Activated naive CD8-positive, alpha-beta T cell treated with anti-CD3 and anti-CD28 coated beads, Interleukin-2, amount 50 U/mL, for 24 hours (primary cell): Measurements from ENCODE around the gene GPANK1.

Source experiments
- ATAC-seq: fragments of 150-1000 bp; cut with Tn5 transposase; one replicate; pipeline ENCODE4 v1.10.0; 2021
- DNase-seq: peaks from one replicate; pipeline ENCODE4 v3.0.0; 2021
- H3K27ac Mint-ChIP-seq: one replicate; pipeline ENCODE4 v1.8.0; 2021; ENCODE audit warnings: mild to moderate bottlenecking, mixed read lengths
- H3K27me3 Mint-ChIP-seq: one replicate; pipeline ENCODE4 v1.8.0; 2021; ENCODE audit warnings: mixed read lengths
- H3K36me3 Mint-ChIP-seq: one replicate; pipeline ENCODE4 v1.8.0; 2021; ENCODE audit warnings: low read depth, mixed read lengths
- H3K4me1 Mint-ChIP-seq: one replicate; pipeline ENCODE4 v1.8.0; 2021; ENCODE audit warnings: mixed read lengths
- H3K4me3 Mint-ChIP-seq: one replicate; pipeline ENCODE4 v1.8.0; 2021; ENCODE audit warnings: mild to moderate bottlenecking, moderate library complexity, mixed read lengths
- H3K9me3 Mint-ChIP-seq: one replicate; pipeline ENCODE4 v1.8.0; 2021; ENCODE audit warnings: mixed read lengths

GPANK1 gene

DNA sequence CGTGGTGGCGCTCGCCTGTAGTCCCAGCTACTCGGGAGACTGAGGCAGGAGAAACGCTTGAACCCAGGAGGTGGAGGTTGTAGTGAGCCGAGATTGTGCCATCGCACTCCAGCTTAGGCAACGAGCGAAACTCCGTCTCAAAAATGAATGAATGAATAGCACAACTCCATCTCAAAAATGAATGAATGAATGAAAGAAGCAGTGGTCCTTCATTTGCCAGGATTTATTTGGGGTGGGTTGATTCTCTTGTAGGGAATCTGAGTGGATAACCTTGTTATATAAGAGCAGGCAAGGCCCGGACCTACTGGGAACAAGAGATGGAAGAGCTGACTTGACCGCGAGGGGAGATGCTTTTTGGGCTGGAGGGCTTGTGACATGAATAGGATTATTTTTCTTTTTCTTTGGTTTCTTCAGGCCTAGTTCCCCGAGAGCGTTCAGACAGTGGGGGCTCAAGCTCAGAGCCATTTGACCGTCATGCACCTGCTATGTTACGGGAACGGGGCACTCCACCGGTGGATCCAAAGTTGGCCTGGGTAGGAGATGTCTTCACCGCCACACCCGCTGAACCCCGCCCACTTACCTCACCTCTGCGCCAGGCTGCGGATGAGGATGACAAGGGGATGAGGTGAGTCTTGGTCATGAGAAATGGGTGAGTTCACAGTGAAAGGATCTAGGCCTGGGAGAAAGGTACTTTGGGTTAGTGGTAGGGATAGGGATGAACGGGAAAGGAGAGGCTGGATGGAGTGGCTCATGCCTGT, 34.4 kb downstream of the GPANK1 start:
- DNase-seq (no peak), ATAC-seq (no peak)
- H3K9me3 Mint-ChIP-seq, result no peaks in the 10 kb centered on the region
- H3K27me3 Mint-ChIP-seq, result no peaks in the 10 kb centered on the region
- H3K4me3 Mint-ChIP-seq, result no peak overlapping the region
- peaks cover 3% of the 10 kb centered on the region for H3K4me1 Mint-ChIP-seq
- no peak overlapping the region for H3K27ac Mint-ChIP-seq
- peaks cover 68% of the 10 kb centered on the region for H3K36me3 Mint-ChIP-seq

DNA sequence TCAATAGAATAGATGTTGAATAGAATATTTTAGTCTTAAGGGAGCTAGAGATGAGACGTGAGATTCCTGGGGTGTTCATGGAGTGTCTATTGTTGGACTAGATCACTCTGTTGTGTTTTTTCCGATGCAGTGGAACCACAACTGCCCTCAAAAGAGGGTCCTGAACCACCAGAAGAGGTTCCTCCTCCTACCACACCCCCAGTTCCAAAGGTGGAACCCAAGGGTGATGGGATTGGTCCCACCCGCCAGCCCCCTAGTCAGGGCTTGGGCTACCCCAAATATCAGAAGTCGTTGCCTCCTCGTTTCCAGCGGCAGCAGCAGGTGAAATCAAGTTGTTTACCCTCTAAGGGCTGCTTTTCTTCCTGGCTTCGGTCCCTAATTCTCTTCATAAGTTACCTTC, 35.8 kb downstream of the GPANK1 start:
- H3K36me3 Mint-ChIP-seq, result peaks cover 68% of the 10 kb centered on the region
- H3K27ac Mint-ChIP-seq, result peak overlapping the region; percentile 59
- H3K9me3 Mint-ChIP-seq, result no peaks in the 10 kb centered on the region
- DNase-seq, result no peak
- peaks cover 3% of the 10 kb centered on the region for H3K4me1 Mint-ChIP-seq
- ATAC-seq, result no peak
- H3K27me3 Mint-ChIP-seq, result no peaks in the 10 kb centered on the region
- no peak overlapping the region for H3K4me3 Mint-ChIP-seq

GRCh38 chr6:31627690-31628287, 37.0 kb downstream of the GPANK1 start:
- Mint-ChIP-seq H3K27ac (no peak overlapping the region), H3K36me3 (peaks cover 73% of the 10 kb centered on the region), H3K4me3 (no peak overlapping the region), H3K9me3 (no peaks in the 10 kb centered on the region), H3K27me3 (no peaks in the 10 kb centered on the region), H3K4me1 (peaks cover 11% of the 10 kb centered on the region)
- ATAC-seq, result no peak
- no peak for DNase-seq

DNA sequence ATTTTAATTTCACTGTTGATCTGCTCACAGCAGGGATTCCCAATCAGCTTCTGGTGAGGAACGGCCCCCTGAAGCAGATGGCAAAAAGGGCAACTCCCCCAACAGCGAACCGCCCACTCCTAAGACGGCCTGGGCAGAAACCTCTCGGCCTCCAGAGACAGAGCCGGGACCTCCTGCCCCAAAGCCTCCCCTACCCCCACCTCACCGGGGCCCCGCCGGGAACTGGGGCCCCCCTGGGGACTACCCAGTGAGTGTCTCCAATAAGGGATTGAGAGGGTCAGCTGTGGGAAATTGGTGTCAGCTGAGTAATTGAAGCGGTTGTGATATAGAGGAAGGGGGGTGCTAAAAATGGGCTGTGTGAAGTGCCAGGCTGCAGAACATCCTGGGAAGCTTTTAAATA, 37.8 kb downstream of the GPANK1 start:
- no peak overlapping the region for H3K4me3 Mint-ChIP-seq
- H3K27ac Mint-ChIP-seq, result no peak overlapping the region
- H3K36me3 Mint-ChIP-seq, result peaks cover 79% of the 10 kb centered on the region
- DNase-seq (no peak), ATAC-seq (no peak)
- peaks cover 19% of the 10 kb centered on the region for H3K4me1 Mint-ChIP-seq
- H3K27me3 Mint-ChIP-seq, result no peaks in the 10 kb centered on the region
- H3K9me3 Mint-ChIP-seq, result no peaks in the 10 kb centered on the region

- Mint-ChIP-seq H3K9me3 (no peaks in the 10 kb centered on the region), H3K27ac (peak overlapping the region; percentile 33), H3K27me3 (no peaks in the 10 kb centered on the region), H3K4me3 (no peak overlapping the region), H3K36me3 (peaks cover 80% of the 10 kb centered on the region), H3K4me1 (peaks cover 33% of the 10 kb centered on the region)
- DNase-seq (no peak), ATAC-seq (no peak)
Observed at GRCh38 chr6:31624070-31624469, 40.7 kb downstream of the GPANK1 start.

DNA sequence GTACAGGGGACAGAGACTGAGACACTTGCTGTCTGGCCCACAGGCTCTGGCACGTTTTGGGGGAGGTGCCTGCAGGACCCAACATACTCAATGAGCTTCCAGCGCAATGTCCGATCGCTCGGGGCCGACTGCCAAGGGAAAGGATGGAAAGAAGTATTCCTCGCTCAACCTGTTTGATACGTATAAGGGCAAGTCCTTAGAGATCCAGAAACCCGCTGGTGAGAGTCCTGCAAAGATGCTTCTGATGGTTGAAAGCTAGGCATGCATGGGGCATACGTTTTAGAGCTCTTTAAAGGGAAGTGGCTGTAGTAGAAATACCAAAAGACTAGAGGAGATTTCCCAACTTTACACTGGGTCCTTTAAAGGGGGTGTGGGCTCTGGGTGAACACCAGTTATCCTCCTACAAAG, 42.1 kb downstream of the GPANK1 start:
- H3K4me1 Mint-ChIP-seq, result peaks cover 40% of the 10 kb centered on the region
- H3K27me3 Mint-ChIP-seq, result no peaks in the 10 kb centered on the region
- peaks cover 72% of the 10 kb centered on the region for H3K36me3 Mint-ChIP-seq
- H3K9me3 Mint-ChIP-seq, result no peaks in the 10 kb centered on the region
- peak overlapping the region; percentile 96 for H3K4me3 Mint-ChIP-seq
- H3K27ac Mint-ChIP-seq, result peak overlapping the region; percentile 96
- no peak for DNase-seq
- no peak for ATAC-seq

DNA sequence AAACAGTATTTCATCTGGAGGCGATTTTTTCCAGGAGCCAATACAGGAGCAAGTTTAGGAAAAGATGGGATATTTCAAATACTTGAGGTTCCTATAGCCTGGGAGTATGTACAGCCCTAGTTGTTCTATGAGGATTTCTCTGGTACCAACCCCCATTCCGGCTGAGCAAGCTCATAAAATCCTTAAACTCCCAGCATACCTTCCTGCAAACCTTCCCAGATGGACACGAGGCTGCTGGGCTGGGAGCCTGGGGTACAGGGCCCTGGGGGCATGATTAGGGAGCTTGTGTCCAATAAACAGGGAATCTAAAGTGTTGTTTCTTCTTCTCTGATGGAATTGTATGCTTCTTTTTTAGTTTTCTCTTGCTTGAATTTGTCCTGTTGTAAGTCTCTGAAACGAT, 42.8 kb downstream of the GPANK1 start:
- no peak for ATAC-seq
- Mint-ChIP-seq H3K4me3 (peak overlapping the region; percentile 96), H3K9me3 (no peaks in the 10 kb centered on the region), H3K36me3 (peaks cover 66% of the 10 kb centered on the region), H3K4me1 (peaks cover 43% of the 10 kb centered on the region), H3K27ac (peak overlapping the region; percentile 96), H3K27me3 (no peaks in the 10 kb centered on the region)
- no peak for DNase-seq

DNA sequence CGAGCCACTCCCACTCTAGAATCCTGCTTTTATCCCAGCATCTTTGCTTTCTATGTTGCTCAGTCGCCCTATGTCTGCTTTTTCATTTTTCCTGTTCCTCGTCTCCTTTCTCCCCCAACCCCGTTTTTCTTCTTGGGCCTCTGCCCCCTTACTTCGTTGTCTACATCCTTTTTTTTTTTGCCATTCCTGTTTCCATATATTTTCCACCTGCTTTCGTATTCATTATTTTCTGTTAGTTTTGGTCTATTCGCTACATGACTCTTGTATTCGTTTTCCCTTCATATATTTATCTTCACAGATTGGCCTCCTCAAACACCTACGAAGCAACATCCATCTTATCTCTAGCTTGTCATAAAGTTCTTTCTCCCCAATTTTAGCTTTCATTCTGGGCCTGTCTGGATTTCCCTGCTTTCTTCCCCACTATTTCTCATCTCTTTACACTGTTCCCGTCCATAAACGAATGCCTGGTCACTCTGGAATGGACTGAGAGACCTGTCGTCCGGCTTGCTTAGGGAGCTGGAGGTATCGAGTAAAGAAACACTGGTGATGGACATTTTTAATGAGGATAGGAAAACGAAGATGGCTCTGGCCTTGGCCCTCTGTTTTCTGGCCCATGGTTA, 43.4 kb downstream of the GPANK1 start:
- no peak for ATAC-seq
- no peak for DNase-seq
- Mint-ChIP-seq H3K4me3 (peak overlapping the region; percentile 96), H3K36me3 (peaks cover 67% of the 10 kb centered on the region), H3K27me3 (no peaks in the 10 kb centered on the region), H3K9me3 (no peaks in the 10 kb centered on the region), H3K27ac (peak overlapping the region; percentile 96), H3K4me1 (peaks cover 46% of the 10 kb centered on the region)

DNA sequence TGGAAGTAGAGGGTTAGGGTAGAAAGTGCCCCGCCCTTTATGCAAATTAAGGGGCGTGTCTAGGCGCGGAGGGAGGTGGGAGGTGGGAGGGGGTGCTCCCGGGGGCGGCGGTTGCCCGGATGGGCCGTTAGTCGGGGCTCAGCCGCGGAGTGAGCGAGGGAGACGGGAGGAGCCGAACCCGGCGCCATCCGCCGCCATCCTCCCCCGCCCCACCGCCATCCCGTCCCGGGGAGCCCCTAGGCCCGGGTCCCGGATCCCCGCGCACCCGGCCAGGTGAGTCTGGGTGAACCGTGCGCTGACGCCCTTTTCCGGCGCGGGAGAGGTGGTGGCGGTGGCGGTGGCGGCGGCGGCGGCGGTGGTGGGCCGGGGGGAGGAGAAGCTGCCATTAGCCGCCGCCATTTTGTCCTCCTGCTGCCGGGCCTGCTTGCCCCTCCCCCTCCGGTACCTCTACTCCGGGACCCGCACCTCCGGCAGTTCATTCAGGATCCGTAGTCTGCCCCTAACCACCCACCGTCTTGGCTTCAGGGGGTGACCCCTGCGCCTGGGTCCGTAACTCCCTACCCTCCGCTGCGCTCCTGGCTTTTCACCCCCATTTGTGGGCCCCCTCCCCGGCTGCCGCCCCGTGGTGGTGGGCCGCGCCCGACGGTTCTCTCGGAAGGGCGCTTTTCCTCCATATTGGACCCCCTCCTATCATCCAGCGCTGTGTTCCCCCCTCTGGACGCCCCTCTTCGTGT, 44.0 kb downstream of the GPANK1 start, which contains the start of gene PRRC2A:
PRRC2A (plus strand) TSS at position 130 of the 734 bp plus-strand sequence. CDS start 2,075 bp downstream, outside the sequence.
- peaks cover 53% of the 10 kb centered on the region for H3K4me1 Mint-ChIP-seq
- no peaks in the 10 kb centered on the region for H3K27me3 Mint-ChIP-seq
- H3K27ac Mint-ChIP-seq, result peak within 1 kb of the TSS; percentile 99
- DNase-seq, result peak; percentile 97
- peak within 1 kb of the TSS; percentile 96 for H3K4me3 Mint-ChIP-seq
- H3K36me3 Mint-ChIP-seq, result peaks cover 60% of the 10 kb centered on the region
- H3K9me3 Mint-ChIP-seq, result no peaks in the 10 kb centered on the region
- ATAC-seq, result peak; percentile 70

- no peaks in the 10 kb centered on the region for H3K27me3 Mint-ChIP-seq
- H3K27ac Mint-ChIP-seq, result peak overlapping the region; percentile 99
- H3K4me1 Mint-ChIP-seq, result peaks cover 61% of the 10 kb centered on the region
- DNase-seq (peak; percentile 96), ATAC-seq (peak; percentile 82)
- H3K9me3 Mint-ChIP-seq, result no peaks in the 10 kb centered on the region
- H3K4me3 Mint-ChIP-seq, result peak overlapping the region; percentile 96
- H3K36me3 Mint-ChIP-seq, result peaks cover 53% of the 10 kb centered on the region
Observed at GRCh38 chr6:31619805-31620585, 44.8 kb downstream of the GPANK1 start.

DNA sequence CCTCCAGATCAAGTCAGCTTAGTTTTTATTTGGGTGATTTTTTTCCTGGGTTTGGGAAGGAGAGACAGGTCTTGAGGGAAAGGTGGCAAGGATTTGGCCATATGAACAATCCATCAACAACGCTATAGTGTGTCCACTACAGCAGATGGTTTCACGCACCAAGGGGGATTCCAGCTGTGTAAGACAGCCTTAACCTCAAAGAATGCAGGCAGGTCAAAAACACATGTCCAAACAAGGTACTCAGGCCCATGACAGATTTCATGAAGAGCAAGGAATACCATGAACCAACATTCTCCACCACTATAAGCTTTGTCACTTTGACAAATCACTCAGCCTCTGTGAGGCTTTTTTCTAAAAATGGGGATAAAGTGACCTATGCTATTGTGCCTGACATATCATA, 47.8 kb downstream of the GPANK1 start:
- peak overlapping the region; percentile 94 for H3K27ac Mint-ChIP-seq
- H3K9me3 Mint-ChIP-seq, result no peaks in the 10 kb centered on the region
- no peaks in the 10 kb centered on the region for H3K27me3 Mint-ChIP-seq
- H3K4me3 Mint-ChIP-seq, result peak overlapping the region; percentile 90
- peaks cover 56% of the 10 kb centered on the region for H3K4me1 Mint-ChIP-seq
- peaks cover 30% of the 10 kb centered on the region for H3K36me3 Mint-ChIP-seq
- DNase-seq, result no peak
- no peak for ATAC-seq

- no peaks in the 10 kb centered on the region for H3K27me3 Mint-ChIP-seq
- DNase-seq, result peak; percentile 61
- H3K36me3 Mint-ChIP-seq, result peaks cover 20% of the 10 kb centered on the region
- ATAC-seq, result no peak
- peaks cover 51% of the 10 kb centered on the region for H3K4me1 Mint-ChIP-seq
- peak overlapping the region; percentile 94 for H3K27ac Mint-ChIP-seq
- H3K9me3 Mint-ChIP-seq, result no peaks in the 10 kb centered on the region
- H3K4me3 Mint-ChIP-seq, result peak overlapping the region; percentile 90
Observed at GRCh38 chr6:31615748-31616147, 49.0 kb downstream of the GPANK1 start.

- Mint-ChIP-seq H3K27ac (peak within 1 kb of the TSS; percentile 94), H3K4me3 (peak within 1 kb of the TSS; percentile 90), H3K27me3 (no peaks in the 10 kb centered on the region), H3K9me3 (no peaks in the 10 kb centered on the region), H3K4me1 (peaks cover 47% of the 10 kb centered on the region), H3K36me3 (peaks cover 17% of the 10 kb centered on the region)
- ATAC-seq, result no peak
- no peak for DNase-seq
Observed at GRCh38 chr6:31614684-31615578, 49.9 kb downstream of the GPANK1 start, which contains the start of gene AIF1. AIF1 (plus strand) TSS chr6:31615234; CDS start chr6:31615330, 96 bp downstream.
